HCT116 (cell line): ENCODE results near the gene SPATA31D3.

Experiments used
- EGR1 ChIP-seq: IDR thresholded peaks from 2 replicates; pipeline ENCODE4 v1.6.1; 2012; ENCODE audit warnings: low read depth
- ELF1 ChIP-seq: IDR thresholded peaks from 2 replicates; pipeline ENCODE4 v1.6.1; 2012; ENCODE audit warnings: low read depth, borderline replicate concordance
- EZH2phosphoT487 ChIP-seq: fragments of 200-600 bp; IDR thresholded peaks from 2 replicates; pipeline ENCODE4 v1.6.1; 2018; ENCODE audit warnings: antibody characterized with exemption, borderline replicate concordance
- POLR2A ChIP-seq: IDR thresholded peaks from 2 replicates; pipeline ENCODE4 v1.7.0; 2011; ENCODE audit warnings: borderline replicate concordance; ENCODE audit not compliant: insufficient read depth, insufficient read length; ENCODE audit errors: extremely low read depth
- POLR2AphosphoS5 ChIP-seq: IDR thresholded peaks from 2 replicates; pipeline ENCODE4 v1.6.1; 2011; ENCODE audit warnings: mild to moderate bottlenecking, low read depth, low read length, moderate library complexity
- RAD21 ChIP-seq: IDR thresholded peaks from 2 replicates; pipeline ENCODE4 v1.6.1; 2012; ENCODE audit warnings: low read depth, mild to moderate bottlenecking
- REST ChIP-seq: IDR thresholded peaks from 2 replicates; pipeline ENCODE4 v1.6.1; 2012; ENCODE audit warnings: low read depth
- SIN3A ChIP-seq: IDR thresholded peaks from 2 replicates; pipeline ENCODE4 v1.6.1; 2012; ENCODE audit warnings: low read depth
- SP1 ChIP-seq: IDR thresholded peaks from 2 replicates; pipeline ENCODE4 v1.6.1; 2012; ENCODE audit warnings: low read depth
- YY1 ChIP-seq: IDR thresholded peaks from 2 replicates; pipeline ENCODE4 v1.6.1; 2011; ENCODE audit warnings: low read length, low read depth, moderate library complexity, mild to moderate bottlenecking; ENCODE audit not compliant: insufficient replicate concordance; ENCODE audit errors: extremely low read depth
- ZNF274 ChIP-seq: fragments of 200-500 bp; sonication (Bioruptor generic); IDR thresholded peaks from 2 replicates; pipeline ENCODE4 v1.6.1; 2014; ENCODE audit warnings: mild to moderate bottlenecking, low read depth, low read length, inconsistent platforms
- TF ChIP-seq, protein P1 (sequence below): IDR thresholded peaks from 2 replicates; pipeline ENCODE4 v1.6.1; 2012
- TF ChIP-seq, protein P2 (sequence below), 3 experiments: fragments of 200-600 bp in 1 of 3; sonication (generic) in 1 of 3; IDR thresholded peaks in 2 of 3; conservative IDR thresholded peaks in 1 of 3; 2 replicates each; pipeline ENCODE4 v1.5.1; 2012 to 2017; ENCODE audit warnings: low read depth in 2 of 3, low read length in 2 of 3, antibody characterized with exemption in 1 of 3, borderline replicate concordance in 1 of 3, control low read depth in 1 of 3, mild to moderate bottlenecking in 1 of 3, mixed read lengths in 1 of 3, mixed run types in 1 of 3, moderate library complexity in 1 of 3; ENCODE audit not compliant: insufficient read depth in 1 of 3

DNA sequence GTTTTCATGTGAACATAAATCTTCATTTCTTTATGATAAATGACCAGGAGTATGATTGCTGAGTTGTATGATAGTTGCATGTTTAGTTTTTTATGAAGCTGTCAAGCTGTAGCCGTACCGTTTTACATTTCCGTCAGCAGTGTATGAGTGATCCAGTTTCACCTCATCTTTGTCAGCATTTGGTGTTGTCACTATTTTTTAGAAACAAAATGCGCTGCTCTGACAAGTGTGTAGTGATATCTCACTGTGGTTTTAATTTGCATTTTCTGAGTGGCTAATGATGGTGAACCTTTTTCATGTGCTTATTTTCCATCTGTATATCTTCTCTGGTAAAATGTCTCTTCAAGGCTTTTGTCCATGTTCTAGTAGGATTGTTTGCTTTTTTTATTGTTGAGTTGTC is 38.6 kb downstream of the SPATA31D3 start:
- TF ChIP-seq RAD21 (no peak), POLR2A (no peak), SIN3A (no peak), YY1 (no peak), ELF1 (no peak), EGR1 (no peak), REST (no peak), POLR2AphosphoS5 (no peak), EZH2phosphoT487 (no peak), SP1 (no peak), ZNF274 (no peak)
- TF ChIP-seq, protein P1, sequence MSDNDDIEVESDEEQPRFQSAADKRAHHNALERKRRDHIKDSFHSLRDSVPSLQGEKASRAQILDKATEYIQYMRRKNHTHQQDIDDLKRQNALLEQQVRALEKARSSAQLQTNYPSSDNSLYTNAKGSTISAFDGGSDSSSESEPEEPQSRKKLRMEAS = no peak
- TF ChIP-seq, protein P2, sequence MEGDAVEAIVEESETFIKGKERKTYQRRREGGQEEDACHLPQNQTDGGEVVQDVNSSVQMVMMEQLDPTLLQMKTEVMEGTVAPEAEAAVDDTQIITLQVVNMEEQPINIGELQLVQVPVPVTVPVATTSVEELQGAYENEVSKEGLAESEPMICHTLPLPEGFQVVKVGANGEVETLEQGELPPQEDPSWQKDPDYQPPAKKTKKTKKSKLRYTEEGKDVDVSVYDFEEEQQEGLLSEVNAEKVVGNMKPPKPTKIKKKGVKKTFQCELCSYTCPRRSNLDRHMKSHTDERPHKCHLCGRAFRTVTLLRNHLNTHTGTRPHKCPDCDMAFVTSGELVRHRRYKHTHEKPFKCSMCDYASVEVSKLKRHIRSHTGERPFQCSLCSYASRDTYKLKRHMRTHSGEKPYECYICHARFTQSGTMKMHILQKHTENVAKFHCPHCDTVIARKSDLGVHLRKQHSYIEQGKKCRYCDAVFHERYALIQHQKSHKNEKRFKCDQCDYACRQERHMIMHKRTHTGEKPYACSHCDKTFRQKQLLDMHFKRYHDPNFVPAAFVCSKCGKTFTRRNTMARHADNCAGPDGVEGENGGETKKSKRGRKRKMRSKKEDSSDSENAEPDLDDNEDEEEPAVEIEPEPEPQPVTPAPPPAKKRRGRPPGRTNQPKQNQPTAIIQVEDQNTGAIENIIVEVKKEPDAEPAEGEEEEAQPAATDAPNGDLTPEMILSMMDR (IDR thresholded peaks at IDR 0.05 in 2 of 3, conservative IDR thresholded peaks at IDR 0.05 in 1 of 3; ENCODE audit: borderline replicate concordance in 1 of 3, insufficient read depth in 1 of 3, low read depth in 2 of 3, low read length in 2 of 3) = no peak
